Measurements from ENCODE around the gene THUMPD3. TPM values are rescaled to one million over a fixed set of nuclear protein-coding genes. Genes with fewer than 3 reads are reported as not detected.

The THUMPD3 gene
- total and polyA plus RNA-seq, 9 of the 15 experiments (the other 6 are each of a cell fraction or from before 2014, with no cell fraction given): 58.3 to 132 (median 113) TPM

DNA sequence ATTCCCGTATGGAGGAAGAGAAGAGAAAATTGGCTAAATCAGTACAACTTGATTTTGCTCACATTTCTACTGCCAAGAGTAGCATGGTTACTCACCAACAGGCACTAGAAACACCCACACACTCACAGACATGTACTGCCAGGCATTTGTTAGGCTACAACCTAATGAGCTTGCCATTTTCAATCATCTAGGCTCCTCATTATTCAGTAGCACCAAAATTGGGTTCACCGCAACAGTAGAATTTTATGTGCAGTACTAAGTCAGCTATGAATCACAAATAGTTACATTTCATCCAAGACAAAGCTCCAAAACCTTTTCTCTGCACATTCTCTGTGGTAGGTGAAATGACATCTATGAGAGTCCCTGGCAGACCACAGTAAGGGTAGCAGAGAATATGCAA, 15.0 kb upstream of the THUMPD3 start (continued):
- TF ChIP-seq PHTF2 (CRISPR knock-in tag; IDR thresholded peaks at IDR 0.05) (no peak), ILF3 (IDR thresholded peaks at IDR 0.05; ENCODE audit: borderline replicate concordance) (no peak), ZBTB17 (CRISPR knock-in tag; IDR thresholded peaks at IDR 0.05) (no peak)
- TF ChIP-seq, protein P1, sequence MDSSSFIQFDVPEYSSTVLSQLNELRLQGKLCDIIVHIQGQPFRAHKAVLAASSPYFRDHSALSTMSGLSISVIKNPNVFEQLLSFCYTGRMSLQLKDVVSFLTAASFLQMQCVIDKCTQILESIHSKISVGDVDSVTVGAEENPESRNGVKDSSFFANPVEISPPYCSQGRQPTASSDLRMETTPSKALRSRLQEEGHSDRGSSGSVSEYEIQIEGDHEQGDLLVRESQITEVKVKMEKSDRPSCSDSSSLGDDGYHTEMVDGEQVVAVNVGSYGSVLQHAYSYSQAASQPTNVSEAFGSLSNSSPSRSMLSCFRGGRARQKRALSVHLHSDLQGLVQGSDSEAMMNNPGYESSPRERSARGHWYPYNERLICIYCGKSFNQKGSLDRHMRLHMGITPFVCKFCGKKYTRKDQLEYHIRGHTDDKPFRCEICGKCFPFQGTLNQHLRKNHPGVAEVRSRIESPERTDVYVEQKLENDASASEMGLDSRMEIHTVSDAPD (CRISPR knock-in tag; IDR thresholded peaks at IDR 0.05): no peak

DNA sequence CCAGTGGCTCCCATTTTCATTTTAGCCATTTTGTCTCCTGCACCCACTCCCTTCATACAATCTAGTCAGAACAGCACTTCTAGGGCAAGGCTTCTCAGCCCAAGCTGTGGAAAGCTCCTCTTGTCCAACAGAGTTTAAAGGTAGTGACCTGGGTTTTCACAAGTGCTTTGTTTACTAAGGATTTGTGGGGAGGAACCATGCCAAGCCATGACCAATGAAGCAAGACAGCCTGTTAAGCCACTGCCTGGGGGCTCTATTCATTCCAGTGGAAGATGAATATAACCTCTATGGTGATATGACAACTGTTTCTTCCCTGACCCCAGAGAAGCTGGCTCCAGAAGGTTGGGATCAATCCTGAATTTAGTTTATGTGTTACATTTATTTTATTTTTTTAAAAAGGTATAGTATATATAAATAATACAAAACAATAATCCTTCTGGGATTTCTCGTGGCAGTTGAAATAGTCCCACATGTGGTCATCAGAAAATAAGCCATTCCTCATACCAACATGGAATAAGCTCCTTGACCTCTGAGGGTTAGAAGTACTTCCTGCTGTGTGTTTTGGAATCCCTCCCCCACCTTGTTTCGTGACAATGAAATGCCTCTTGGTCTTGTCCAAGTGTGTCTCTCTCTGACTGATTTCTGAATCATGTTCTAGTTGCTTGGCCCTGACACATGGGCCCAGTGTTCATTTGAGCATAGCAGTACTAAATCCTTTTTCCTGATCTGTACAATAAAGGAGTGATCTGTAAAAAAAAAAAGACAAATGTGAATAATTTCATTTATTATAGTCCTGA, 13.3 kb upstream of the THUMPD3 start:
- no peaks in the 10 kb centered on the region; a peak in 1 of 5 replicates for H3K4me1 ChIP-seq (replicated peaks in 1 of 2; ENCODE audit: control insufficient read depth in 2 of 2, insufficient read depth in 2 of 2, low read length in 2 of 2)
- no peaks in the 10 kb centered on the region for H3K36me3 ChIP-seq (ENCODE audit: control insufficient read depth, insufficient read depth, low read length)
- H4K20me1 ChIP-seq (replicated peaks; ENCODE audit: control insufficient read depth, insufficient read depth, low read length): no peaks in the 10 kb centered on the region; the same call in 1 of the 2 replicates
- no peaks in the 10 kb centered on the region for H3K9me3 ChIP-seq (replicated peaks; ENCODE audit: control insufficient read depth, insufficient read depth, low read depth, low read length)
- intact Hi-C loops (cut with micrococcal nuclease): loop anchor here (5.0 to 10.0 kb wide), 3 partner anchors 93 to 365 kb away; partner anchors contain the start of gene MTMR14
- ATAC-seq (no peak), DNase-seq (ENCODE audit: extremely low read depth in 1 of 4, low spot score in 3 of 4) (peak in 1 of 4 experiments; percentile 23), FAIRE-seq (no peak)
- peaks cover 8 to 13% of the 10 kb centered on the region in 2 experiments; a peak in 3 of 5 replicates for H3K27me3 ChIP-seq (ENCODE audit: control insufficient read depth in 2 of 2, insufficient read depth in 2 of 2, low read length in 2 of 2)
- no peak overlapping the region for H3K9ac ChIP-seq (ENCODE audit: insufficient read depth in 1 of 2, low read depth in 2 of 2, low read length in 2 of 2)
- no peak overlapping the region for H3K27ac ChIP-seq (ENCODE audit: extremely low read depth, low read depth, low read length)
- H3K79me2 ChIP-seq (ENCODE audit: control insufficient read depth, insufficient read depth, low read length): no peaks in the 10 kb centered on the region
- ChIA-PET POLR2A (interaction anchor here (0.6 to 1.8 kb wide), 4 partner anchors 13 to 50 kb away, joined by 3 to 5 read pairs (median 3); partner anchors contain the start of gene THUMPD3), CTCF (ENCODE audit: low intra/inter-chr PET ratio) (no interaction called here)
- no peak overlapping the region for H3K4me2 ChIP-seq (ENCODE audit: insufficient read depth, low read length)
- BruUV-seq (replicated peaks): no TSS peak
- no peaks in the 10 kb centered on the region for H3K9me1 ChIP-seq (ENCODE audit: control insufficient read depth, insufficient read depth, low read length)
- H3K4me3 ChIP-seq: no peak overlapping the region
- 19% methylated on average over 2 of the region's 2 CpGs for WGBS (ENCODE audit: insufficient coverage, low coverage, missing lambda C conversion rate)
- no peak overlapping the region for H2AFZ ChIP-seq (ENCODE audit: low read depth, low read length)
- in situ Hi-C loops (cut with MboI): no loop called here
- TF ChIP-seq HNRNPH1 (optimal IDR thresholded peaks at IDR 0.05; ENCODE audit: low read depth, low read length): no peak
- TF ChIP-seq HNRNPLL (IDR thresholded peaks at IDR 0.05; ENCODE audit: low read depth, low read length, poor library complexity, severe bottlenecking): no peak
- peak; percentile 70 for TF ChIP-seq NR2C1 (IDR thresholded peaks at IDR 0.05)
- TF ChIP-seq NR2C1 (tag; IDR thresholded peaks at IDR 0.05): peak; percentile 72
- TF ChIP-seq WHSC1 (IDR thresholded peaks at IDR 0.05; ENCODE audit: low read length): no peak
- no peak for TF ChIP-seq ZNF57 (CRISPR knock-in tag; IDR thresholded peaks at IDR 0.05)
- TF ChIP-seq DACH1 (IDR thresholded peaks at IDR 0.05; ENCODE audit: partially characterized antibody): no peak
- TF ChIP-seq, protein P2, sequence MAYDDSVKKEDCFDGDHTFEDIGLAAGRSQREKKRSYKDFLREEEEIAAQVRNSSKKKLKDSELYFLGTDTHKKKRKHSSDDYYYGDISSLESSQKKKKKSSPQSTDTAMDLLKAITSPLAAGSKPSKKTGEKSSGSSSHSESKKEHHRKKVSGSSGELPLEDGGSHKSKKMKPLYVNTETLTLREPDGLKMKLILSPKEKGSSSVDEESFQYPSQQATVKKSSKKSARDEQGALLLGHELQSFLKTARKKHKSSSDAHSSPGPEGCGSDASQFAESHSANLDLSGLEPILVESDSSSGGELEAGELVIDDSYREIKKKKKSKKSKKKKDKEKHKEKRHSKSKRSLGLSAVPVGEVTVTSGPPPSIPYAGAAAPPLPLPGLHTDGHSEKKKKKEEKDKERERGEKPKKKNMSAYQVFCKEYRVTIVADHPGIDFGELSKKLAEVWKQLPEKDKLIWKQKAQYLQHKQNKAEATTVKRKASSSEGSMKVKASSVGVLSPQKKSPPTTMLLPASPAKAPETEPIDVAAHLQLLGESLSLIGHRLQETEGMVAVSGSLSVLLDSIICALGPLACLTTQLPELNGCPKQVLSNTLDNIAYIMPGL (CRISPR knock-in tag; IDR thresholded peaks at IDR 0.05): no peak
